Activated CD4-positive, alpha-beta memory T cell treated with anti-CD3 and anti-CD28 coated beads, Interleukin-2, amount 10 ng/mL, durations not matched to agents 7 days and 5 days (primary cell): ENCODE measurements around the gene ARHGAP26. TPM values are rescaled to one million over a fixed set of nuclear protein-coding genes. Genes with fewer than 3 reads are reported as not detected.

Source experiments
- CTCF ChIA-PET: fragments of 350-600 bp; sonication (Branson Sonifier 250); formaldehyde crosslinking; loops from one replicate; lab custom pipeline; 2021; ENCODE audit warnings: antibody characterized with exemption, inconsistent platforms; lab: Charles Lee
- POLR2A ChIA-PET: fragments of 350-600 bp; sonication (Branson Sonifier 250); formaldehyde crosslinking; loops from one replicate; lab custom pipeline; 2021; ENCODE audit warnings: antibody characterized with exemption; lab: Charles Lee
- DNase-seq: peaks from one replicate; pipeline ENCODE4 v3.0.0-alpha.2; 2020
- H3K27ac Mint-ChIP-seq: one replicate; pipeline ENCODE4 v1.8.0; 2021; ENCODE audit warnings: mild to moderate bottlenecking, mixed read lengths
- H3K27me3 Mint-ChIP-seq: one replicate; pipeline ENCODE4 v1.8.0; 2021; ENCODE audit warnings: mixed read lengths
- H3K36me3 Mint-ChIP-seq: one replicate; pipeline ENCODE4 v1.8.0; 2021; ENCODE audit warnings: low read depth, mixed read lengths
- H3K4me1 Mint-ChIP-seq: one replicate; pipeline ENCODE4 v1.8.0; 2021; ENCODE audit warnings: mixed read lengths
- H3K4me3 Mint-ChIP-seq: one replicate; pipeline ENCODE4 v1.8.0; 2021; ENCODE audit warnings: mild to moderate bottlenecking, mixed read lengths
- H3K9me3 Mint-ChIP-seq: one replicate; pipeline ENCODE4 v1.8.0; 2021; ENCODE audit warnings: mixed read lengths
- total RNA-seq, 2 experiments: library from RNA; stranded (reverse); gene quantifications; one replicate each; pipeline ENCODE4 v1.2.3, GENCODE V29; 2021

Gene ARHGAP26
- total RNA-seq, 2 experiments from 2014 or later, result 14.8 to 17.1 TPM

GRCh38 chr5:142901476-142902185 is 131.5 kb downstream of the ARHGAP26 start:
- peaks cover 12% of the 10 kb centered on the region for H3K36me3 Mint-ChIP-seq
- H3K27me3 Mint-ChIP-seq, result no peaks in the 10 kb centered on the region
- DNase-seq, result no peak
- POLR2A ChIA-PET, result no interaction called here
- peaks cover 2% of the 10 kb centered on the region for H3K4me1 Mint-ChIP-seq
- H3K9me3 Mint-ChIP-seq, result no peaks in the 10 kb centered on the region
- CTCF ChIA-PET, result interaction anchor here (1.4 kb wide), 1 partner anchor 13 kb away, joined by 3 read pairs; no protein-coding TSS in a partner anchor
- no peak overlapping the region for H3K27ac Mint-ChIP-seq
- H3K4me3 Mint-ChIP-seq, result no peak overlapping the region

GRCh38 chr5:142902186-142902965 is 132.2 kb downstream of the ARHGAP26 start:
- peaks cover 12% of the 10 kb centered on the region for H3K36me3 Mint-ChIP-seq
- no peak overlapping the region for H3K4me3 Mint-ChIP-seq
- DNase-seq, result no peak
- no peaks in the 10 kb centered on the region for H3K27me3 Mint-ChIP-seq
- H3K27ac Mint-ChIP-seq, result no peak overlapping the region
- CTCF ChIA-PET, result no interaction called here
- H3K4me1 Mint-ChIP-seq, result peaks cover 2% of the 10 kb centered on the region
- H3K9me3 Mint-ChIP-seq, result no peaks in the 10 kb centered on the region
- POLR2A ChIA-PET, result no interaction called here

GRCh38 chr5:142904416-142904815 is 134.2 kb downstream of the ARHGAP26 start:
- H3K27me3 Mint-ChIP-seq, result no peaks in the 10 kb centered on the region
- no peak overlapping the region for H3K27ac Mint-ChIP-seq
- H3K9me3 Mint-ChIP-seq, result no peaks in the 10 kb centered on the region
- peaks cover 12% of the 10 kb centered on the region for H3K36me3 Mint-ChIP-seq
- CTCF ChIA-PET, result no interaction called here
- DNase-seq, result no peak
- peaks cover 2% of the 10 kb centered on the region for H3K4me1 Mint-ChIP-seq
- no peak overlapping the region for H3K4me3 Mint-ChIP-seq
- POLR2A ChIA-PET, result no interaction called here

- no peak for DNase-seq
- peaks cover 2% of the 10 kb centered on the region for H3K4me1 Mint-ChIP-seq
- H3K9me3 Mint-ChIP-seq, result no peaks in the 10 kb centered on the region
- ChIA-PET POLR2A (no interaction called here), CTCF (no interaction called here)
- peaks cover 12% of the 10 kb centered on the region for H3K36me3 Mint-ChIP-seq
- H3K4me3 Mint-ChIP-seq, result no peak overlapping the region
- H3K27me3 Mint-ChIP-seq, result no peaks in the 10 kb centered on the region
- H3K27ac Mint-ChIP-seq, result no peak overlapping the region
These were observed 135.2 kb downstream of the ARHGAP26 start for GRCh38 chr5:142905348-142905747.

GRCh38 chr5:142906863-142907671 is 136.9 kb downstream of the ARHGAP26 start:
- ChIA-PET POLR2A (no interaction called here), CTCF (interaction anchor here (1.2 kb wide), 1 partner anchor 143 kb away, joined by 3 read pairs; no protein-coding TSS in a partner anchor)
- Mint-ChIP-seq H3K27ac (no peak overlapping the region), H3K27me3 (no peaks in the 10 kb centered on the region), H3K36me3 (peaks cover 16% of the 10 kb centered on the region), H3K4me1 (no peaks in the 10 kb centered on the region), H3K4me3 (no peak overlapping the region), H3K9me3 (no peaks in the 10 kb centered on the region)
- DNase-seq, result no peak

- ChIA-PET CTCF (interaction anchor here (1.2 kb wide), 1 partner anchor 145 kb away, joined by 3 read pairs; no protein-coding TSS in a partner anchor), POLR2A (no interaction called here)
- no peaks in the 10 kb centered on the region for H3K9me3 Mint-ChIP-seq
- no peaks in the 10 kb centered on the region for H3K27me3 Mint-ChIP-seq
- DNase-seq, result no peak
- H3K4me3 Mint-ChIP-seq, result no peak overlapping the region
- peaks cover 16% of the 10 kb centered on the region for H3K36me3 Mint-ChIP-seq
- H3K27ac Mint-ChIP-seq, result no peak overlapping the region
- no peaks in the 10 kb centered on the region for H3K4me1 Mint-ChIP-seq
These were observed 138.5 kb downstream of the ARHGAP26 start for GRCh38 chr5:142908659-142909058.

- peaks cover 12% of the 10 kb centered on the region for H3K36me3 Mint-ChIP-seq
- no peaks in the 10 kb centered on the region for H3K4me1 Mint-ChIP-seq
- H3K27ac Mint-ChIP-seq, result no peak overlapping the region
- H3K9me3 Mint-ChIP-seq, result no peaks in the 10 kb centered on the region
- no peak overlapping the region for H3K4me3 Mint-ChIP-seq
- CTCF ChIA-PET, result no interaction called here
- no peak for DNase-seq
- H3K27me3 Mint-ChIP-seq, result no peaks in the 10 kb centered on the region
- POLR2A ChIA-PET, result no interaction called here
These were observed 140.0 kb downstream of the ARHGAP26 start for GRCh38 chr5:142910128-142910527.

GRCh38 chr5:142911170-142911569 is 141.0 kb downstream of the ARHGAP26 start:
- DNase-seq, result no peak
- ChIA-PET POLR2A (no interaction called here), CTCF (interaction anchor here (3.4 kb wide), 1 partner anchor 10 kb away, joined by 13 read pairs; no protein-coding TSS in a partner anchor)
- Mint-ChIP-seq H3K27ac (no peak overlapping the region), H3K9me3 (no peaks in the 10 kb centered on the region), H3K36me3 (peaks cover 9% of the 10 kb centered on the region), H3K4me1 (no peaks in the 10 kb centered on the region), H3K27me3 (no peaks in the 10 kb centered on the region), H3K4me3 (no peak overlapping the region)

- H3K9me3 Mint-ChIP-seq, result no peaks in the 10 kb centered on the region
- H3K4me3 Mint-ChIP-seq, result no peak overlapping the region
These were observed 141.6 kb downstream of the ARHGAP26 start for GRCh38 chr5:142911775-142912174.

GRCh38 chr5:142913728-142914338 is 143.7 kb downstream of the ARHGAP26 start:
- no peak overlapping the region for H3K4me3 Mint-ChIP-seq
- no peak for DNase-seq
- peaks cover 5% of the 10 kb centered on the region for H3K36me3 Mint-ChIP-seq
- H3K27ac Mint-ChIP-seq, result no peak overlapping the region
- CTCF ChIA-PET, result interaction anchor here (0.6 to 4.9 kb wide), 7 partner anchors 8 to 490 kb away, joined by 3 to 17 read pairs (median 4); partner anchors contain the start of gene NR3C1
- POLR2A ChIA-PET, result no interaction called here
- no peaks in the 10 kb centered on the region for H3K4me1 Mint-ChIP-seq
- H3K9me3 Mint-ChIP-seq, result no peaks in the 10 kb centered on the region
- H3K27me3 Mint-ChIP-seq, result no peaks in the 10 kb centered on the region

More at GRCh38 chr5:142911775-142912174, 141.6 kb downstream of the ARHGAP26 start:
- no peak overlapping the region for H3K27ac Mint-ChIP-seq
- POLR2A ChIA-PET, result no interaction called here
- DNase-seq, result no peak
- H3K27me3 Mint-ChIP-seq, result no peaks in the 10 kb centered on the region
- H3K36me3 Mint-ChIP-seq, result peaks cover 5% of the 10 kb centered on the region
- no peaks in the 10 kb centered on the region for H3K4me1 Mint-ChIP-seq
- CTCF ChIA-PET, result interaction anchor here (3.4 kb wide), 1 partner anchor 10 kb away, joined by 13 read pairs; no protein-coding TSS in a partner anchor

GRCh38 chr5:142915038-142915437 is 144.9 kb downstream of the ARHGAP26 start:
- Mint-ChIP-seq H3K36me3 (peaks cover 5% of the 10 kb centered on the region), H3K4me1 (no peaks in the 10 kb centered on the region), H3K4me3 (no peak overlapping the region), H3K9me3 (no peaks in the 10 kb centered on the region), H3K27me3 (no peaks in the 10 kb centered on the region), H3K27ac (no peak overlapping the region)
- ChIA-PET CTCF (interaction anchor here (0.8 to 4.9 kb wide), 4 partner anchors 48 to 489 kb away, joined by 3 to 17 read pairs (median 3); partner anchors contain the start of gene NR3C1), POLR2A (no interaction called here)
- DNase-seq, result no peak

- Mint-ChIP-seq H3K4me1 (no peaks in the 10 kb centered on the region), H3K4me3 (no peak overlapping the region), H3K36me3 (peaks cover 5% of the 10 kb centered on the region), H3K27me3 (no peaks in the 10 kb centered on the region), H3K27ac (no peak overlapping the region), H3K9me3 (no peaks in the 10 kb centered on the region)
- DNase-seq, result no peak
- POLR2A ChIA-PET, result no interaction called here
- CTCF ChIA-PET, result interaction anchor here (1.0 to 4.9 kb wide), 5 partner anchors 9 to 203 kb away, joined by 3 to 17 read pairs (median 3); no protein-coding TSS in a partner anchor
These were observed 145.7 kb downstream of the ARHGAP26 start for GRCh38 chr5:142915813-142916424.
